NCI-H2227 treated with DMSO at 0.1 percent for 48 hours (cell line): Measurements from ENCODE around the gene PAMR1.
"Not testable (repeated sequence)": the region's sequence is repeated elsewhere in the genome, so short reads cannot be mapped to it uniquely, and the experiment has no call there.

Experiments
- DNase-seq: peaks from one replicate; lab custom pipeline; 2025; lab: John Stamatoyannopoulos, UW

The PAMR1 gene

DNA sequence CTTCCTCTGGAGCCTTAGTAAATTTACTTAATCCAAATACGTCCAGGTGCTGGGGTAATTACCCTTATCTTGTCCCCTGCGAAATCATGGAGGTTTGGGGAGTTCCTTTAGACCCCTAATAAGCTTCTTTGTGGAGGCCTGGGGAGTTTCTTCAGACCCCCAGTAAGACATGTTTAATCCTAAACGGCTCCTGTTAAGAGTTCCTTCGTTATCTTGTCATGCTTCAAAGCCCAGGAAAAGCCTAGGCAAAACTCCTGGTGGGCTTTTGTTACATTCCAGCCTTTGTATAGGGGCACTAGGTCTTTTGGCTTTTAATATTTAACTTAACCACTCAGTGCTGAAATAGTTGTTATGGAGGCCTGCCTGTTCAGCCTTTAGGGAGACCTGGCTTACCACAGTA lies 18.1 kb upstream of the PAMR1 start:
- no peak for DNase-seq

DNA sequence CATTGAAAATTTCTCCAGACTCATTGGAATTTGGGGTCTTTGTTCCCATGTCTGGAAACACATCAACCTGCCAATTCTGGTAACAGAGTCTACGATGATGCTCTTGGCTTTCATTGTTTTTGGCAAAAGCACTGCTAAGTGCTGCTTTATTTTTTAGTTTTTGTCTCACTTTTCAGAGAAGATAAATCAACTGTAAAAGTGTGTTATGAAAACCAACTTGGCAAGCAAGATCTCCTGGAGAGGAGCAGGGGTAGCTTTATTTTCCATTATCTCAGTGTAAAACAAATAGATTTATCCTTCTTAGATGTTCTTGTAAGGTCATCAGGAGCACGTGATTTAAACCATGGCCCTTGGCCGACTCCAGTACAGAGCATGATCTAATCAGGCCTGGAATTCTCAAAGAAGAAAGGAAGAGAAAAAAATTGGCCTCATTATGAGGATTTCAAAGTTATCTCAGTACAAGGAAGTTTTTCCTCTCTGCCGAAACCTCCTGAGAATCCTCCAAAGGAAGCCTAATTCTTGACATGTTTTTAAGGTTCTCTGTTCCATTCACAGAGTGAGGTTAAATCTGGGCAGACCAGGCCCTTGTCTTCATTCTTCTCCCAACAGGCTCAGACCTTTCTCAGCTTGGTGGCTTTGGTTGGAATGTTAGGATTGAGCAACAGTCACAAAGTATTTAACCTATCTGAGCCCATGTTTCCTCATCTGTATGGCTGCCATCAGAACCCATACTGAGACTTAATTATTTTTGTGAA lies 16.4 kb upstream of the PAMR1 start:
- DNase-seq: no peak

GRCh38 chr11:35540526-35540925 lies 15.1 kb upstream of the PAMR1 start:
- DNase-seq: no peak

DNA sequence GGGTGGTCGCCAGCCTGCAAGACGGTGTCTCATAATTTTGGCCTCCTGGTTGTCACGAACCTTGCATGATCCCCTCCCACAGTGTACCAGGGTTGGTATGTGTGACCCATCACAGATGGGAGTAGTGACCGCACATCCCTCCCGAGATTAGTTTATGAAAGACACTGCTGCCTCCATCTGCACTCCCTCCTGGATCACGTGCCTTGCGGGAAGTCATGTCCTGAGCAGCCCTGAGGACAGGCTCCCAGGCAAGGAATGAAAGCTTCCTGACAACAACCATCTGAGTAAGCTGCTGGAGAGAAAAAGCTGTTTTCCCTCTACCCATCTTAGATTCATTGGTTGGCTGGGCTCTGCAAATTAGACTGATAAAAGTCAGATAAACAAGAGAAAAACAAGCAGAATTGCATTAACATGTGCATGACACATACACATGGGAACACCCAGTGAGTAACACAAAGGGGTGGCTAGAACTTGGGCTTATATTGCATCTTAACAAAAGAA lies 14.4 kb upstream of the PAMR1 start:
- no peak for DNase-seq

GRCh38 chr11:35539256-35539655 lies 13.8 kb upstream of the PAMR1 start:
- DNase-seq: no peak

DNA sequence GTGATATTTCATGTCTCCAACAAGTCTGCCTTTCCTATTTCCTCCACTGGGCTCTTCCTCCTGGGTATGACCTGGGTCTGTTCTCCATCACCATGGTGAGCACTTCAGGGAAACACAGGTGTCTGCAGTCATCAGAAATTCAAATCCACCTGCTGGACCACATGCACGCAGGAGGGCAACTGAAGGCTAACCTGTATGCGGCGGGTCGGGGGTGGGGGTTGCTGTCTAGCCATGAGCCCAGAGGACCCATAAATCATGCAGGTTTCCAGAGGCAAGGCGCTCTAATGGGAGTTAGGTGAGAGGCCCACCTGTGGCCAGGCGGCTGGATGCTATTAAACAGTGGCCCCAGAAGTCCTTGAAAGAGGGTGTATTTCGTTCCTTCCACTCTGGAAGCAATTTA lies 11.1 kb upstream of the PAMR1 start:
- no peak for DNase-seq

- DNase-seq: no peak
These were observed 5.8 kb upstream of the PAMR1 start for GRCh38 chr11:35531246-35531645.

DNA sequence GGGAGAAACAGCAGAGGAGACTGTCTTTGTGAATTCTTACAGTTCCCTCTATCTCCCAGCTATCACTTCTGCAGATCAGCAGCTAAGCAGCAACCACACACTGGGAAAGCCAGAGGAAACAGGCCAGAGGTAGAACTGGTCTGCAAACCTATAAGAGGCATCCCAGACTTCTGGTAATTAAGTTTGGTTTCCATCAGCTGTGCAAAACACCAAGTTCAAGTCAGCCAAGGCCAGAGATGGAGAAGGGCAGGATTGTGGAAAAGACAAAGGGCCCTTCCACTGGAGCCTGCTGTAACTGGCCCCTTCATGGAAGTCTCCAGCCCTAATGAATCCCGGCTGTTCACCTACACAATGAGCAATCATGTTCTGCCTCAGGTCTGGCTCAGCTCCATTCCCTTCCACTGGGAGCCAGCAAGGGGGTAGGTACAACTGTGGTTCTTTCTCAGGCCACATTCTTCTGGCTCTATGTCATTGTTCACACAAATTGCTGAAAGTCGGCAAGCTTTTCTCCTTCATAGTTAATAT lies 4.6 kb upstream of the PAMR1 start:
- no peak for DNase-seq

DNA sequence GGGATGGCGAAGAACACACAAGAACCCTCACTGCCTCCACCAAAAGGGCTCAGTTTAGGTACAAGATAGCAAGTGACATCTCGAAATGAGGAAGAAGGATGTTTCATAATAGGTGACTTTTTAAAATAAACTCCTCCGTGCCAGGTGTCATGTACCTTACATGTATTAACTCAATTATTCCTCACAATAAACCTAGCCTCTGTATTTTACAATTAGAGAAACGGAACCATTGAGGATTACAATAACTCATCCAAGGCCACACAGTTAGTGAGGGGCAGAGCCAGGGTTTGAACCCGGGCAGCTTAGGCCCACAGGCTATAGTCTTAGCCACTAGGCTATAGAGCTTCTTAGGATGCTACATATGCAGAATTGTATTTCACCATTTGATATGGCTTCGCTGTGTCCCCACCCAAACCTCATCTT lies 965 bp upstream of the PAMR1 start:
- DNase-seq: no peak

DNA sequence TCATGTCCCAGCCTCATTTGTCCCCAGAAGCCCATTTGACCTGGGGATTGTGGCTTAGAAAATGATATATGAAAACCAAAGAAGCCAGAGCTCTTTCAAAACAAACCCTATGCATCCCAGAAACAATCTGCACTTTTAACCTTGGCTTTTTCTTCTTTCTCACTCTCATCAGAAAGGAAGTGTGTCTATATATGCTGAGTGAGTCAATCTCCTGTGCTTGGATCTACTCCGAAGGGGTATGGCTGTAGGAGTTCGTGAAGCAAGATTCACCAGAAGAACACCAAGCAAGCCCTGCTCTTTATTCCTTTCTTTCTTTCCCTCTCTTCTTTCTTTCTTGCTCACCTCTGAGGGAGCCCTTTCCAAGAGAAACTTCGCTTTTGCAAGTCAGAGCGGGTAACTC lies 636 bp downstream of the PAMR1 start:
- no peak for DNase-seq

DNA sequence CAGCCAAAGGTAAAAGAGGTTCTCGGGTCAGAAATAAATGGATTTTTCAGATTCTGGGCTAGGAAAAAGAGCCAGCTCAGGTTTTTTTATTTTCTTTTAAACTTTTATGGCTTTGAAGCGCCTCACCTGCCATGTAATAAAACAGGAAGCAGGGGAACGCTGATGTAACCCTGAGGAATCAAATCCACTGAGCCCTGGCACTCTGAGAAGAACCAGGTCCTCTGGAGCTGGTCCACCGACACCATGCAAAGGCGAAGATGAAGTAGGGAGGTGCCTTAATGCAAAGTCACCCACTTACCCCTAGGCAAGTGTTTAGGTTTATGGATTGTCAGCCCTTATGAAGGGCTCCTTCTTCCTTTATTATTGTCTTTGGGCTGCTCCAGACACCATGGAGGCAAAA lies 1.6 kb downstream of the PAMR1 start:
- DNase-seq: no peak

GRCh38 chr11:35523331-35523768 lies 2.1 kb downstream of the PAMR1 start:
- DNase-seq: no peak

DNA sequence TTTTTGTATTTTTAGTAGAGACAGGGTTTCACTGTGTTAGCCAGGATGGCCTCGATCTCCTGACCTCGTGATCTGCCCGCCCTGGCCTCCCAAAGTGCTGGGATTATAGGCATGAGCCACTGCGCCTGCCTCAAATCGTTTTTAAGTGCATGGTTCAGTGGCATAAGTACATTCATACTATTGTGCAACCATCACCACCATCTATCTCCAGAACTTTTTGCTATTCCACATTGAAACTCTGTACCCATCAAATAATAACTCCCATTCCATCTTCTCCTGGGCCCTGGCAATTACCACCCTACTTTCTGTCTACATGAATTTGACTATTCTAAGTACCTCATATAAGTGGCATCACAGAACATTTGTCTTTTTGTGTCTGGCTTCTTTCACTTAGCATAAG lies 3.3 kb downstream of the PAMR1 start:
- DNase-seq: not testable (repeated sequence)

GRCh38 chr11:35520376-35520775 lies 5.0 kb downstream of the PAMR1 start:
- no peak for DNase-seq

- no peak for DNase-seq
These were observed 6.7 kb downstream of the PAMR1 start for GRCh38 chr11:35518766-35519165.

DNA sequence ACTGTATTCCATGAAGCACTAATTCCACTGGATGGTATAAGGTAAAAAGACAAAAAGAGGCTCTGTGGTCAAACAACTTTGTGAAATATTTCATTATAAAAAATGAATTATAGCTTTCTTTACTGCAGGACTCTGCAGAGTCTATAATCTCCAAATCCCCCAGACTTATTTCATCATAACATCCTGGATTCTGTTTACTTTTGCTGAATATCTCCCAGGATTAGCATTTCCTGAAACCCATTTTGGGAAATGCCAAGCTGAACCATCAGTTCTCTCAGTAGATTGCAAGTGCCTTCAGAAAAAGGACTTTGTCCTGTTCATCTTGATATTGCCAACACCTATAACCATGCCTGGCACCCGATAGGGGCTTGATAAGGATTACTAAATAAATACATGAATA lies 7.9 kb downstream of the PAMR1 start:
- DNase-seq: no peak

GRCh38 chr11:35516403-35516802 lies 9.0 kb downstream of the PAMR1 start:
- no peak for DNase-seq

DNA sequence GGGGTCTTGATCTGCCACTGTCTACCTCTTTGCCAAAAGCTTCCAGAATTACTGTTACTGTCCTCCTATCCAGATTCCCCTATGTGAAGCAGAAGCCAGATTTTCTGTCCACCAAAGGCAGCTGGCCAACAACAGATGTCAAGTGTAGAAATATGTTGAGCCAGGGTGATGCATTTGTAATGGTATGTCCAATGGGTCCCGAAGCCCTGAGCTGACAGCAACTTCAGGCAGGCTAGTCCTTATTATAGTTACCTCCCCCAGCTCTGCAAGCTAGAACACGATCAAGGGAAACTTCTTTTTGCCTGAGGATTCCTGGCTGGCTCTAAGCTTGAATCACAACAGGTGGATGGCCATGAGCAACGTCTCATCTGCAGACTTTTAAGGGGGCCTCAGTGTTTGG lies 10.2 kb downstream of the PAMR1 start:
- DNase-seq: no peak

GRCh38 chr11:35514481-35514880 lies 10.9 kb downstream of the PAMR1 start:
- no peak for DNase-seq

- DNase-seq: no peak
These were observed 13.8 kb downstream of the PAMR1 start for GRCh38 chr11:35511666-35512065.

DNA sequence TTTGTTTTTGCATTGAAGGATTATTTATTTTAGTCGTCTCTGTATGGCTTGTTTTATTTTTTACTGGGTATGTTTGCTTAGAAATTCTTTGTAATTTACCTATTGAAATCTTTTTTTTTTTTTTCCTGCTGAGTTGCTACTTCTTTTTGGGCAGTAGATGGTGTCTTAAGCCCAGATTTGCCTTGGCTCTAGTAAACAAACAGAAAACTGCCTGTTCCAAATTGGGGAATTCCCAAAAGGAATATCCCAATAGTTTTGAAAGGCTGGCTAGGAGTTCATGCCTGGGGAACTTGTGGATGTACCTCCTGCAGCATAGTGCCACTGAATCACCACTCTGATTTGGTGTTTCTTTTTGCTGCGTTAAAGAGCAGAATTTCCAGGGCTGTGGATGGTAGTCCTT lies 17.7 kb downstream of the PAMR1 start:
- no peak for DNase-seq

DNA sequence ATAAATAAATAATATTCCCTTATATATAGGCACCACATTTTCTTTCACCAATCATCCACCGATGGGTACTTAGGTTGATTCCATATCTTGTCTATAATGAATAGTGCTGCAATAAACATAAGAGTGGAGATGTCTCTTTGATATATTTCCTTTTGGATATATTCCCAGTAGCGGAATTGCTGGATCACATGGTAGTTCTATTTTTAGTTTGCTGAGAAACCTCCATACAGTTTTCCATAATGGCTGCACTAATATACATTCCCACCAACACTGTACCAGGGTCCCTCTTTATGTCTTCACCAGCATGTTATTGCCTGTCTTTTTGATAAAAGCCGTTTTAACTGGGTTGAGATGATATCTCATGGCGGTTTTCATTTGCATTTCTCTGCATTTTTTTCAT lies 23.6 kb downstream of the PAMR1 start:
- DNase-seq: no peak

- no peak for DNase-seq
These were observed 24.7 kb downstream of the PAMR1 start for GRCh38 chr11:35500744-35501143.

DNA sequence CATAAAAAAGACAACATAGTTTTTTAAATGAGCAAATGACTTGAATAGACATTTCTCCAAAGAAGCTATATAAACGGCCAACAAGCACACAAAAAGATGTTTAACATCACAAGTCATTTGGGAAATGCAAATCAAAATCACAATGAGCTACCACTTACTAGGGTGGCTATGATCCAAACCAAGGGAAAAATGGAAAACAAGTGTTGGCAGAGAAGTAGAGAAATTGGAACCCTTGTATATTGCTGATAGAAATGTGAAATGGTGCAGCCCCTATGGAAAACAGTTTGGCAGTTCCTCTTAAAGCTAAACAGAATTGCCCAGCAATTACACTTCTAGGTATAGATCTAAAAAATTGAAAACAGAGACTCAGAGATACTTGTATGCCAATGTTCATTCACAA lies 29.0 kb downstream of the PAMR1 start:
- no peak for DNase-seq
